ENCODE results near the gene C1orf94. TPM values are rescaled to one million over a fixed set of nuclear protein-coding genes. Genes with fewer than 3 reads are reported as not detected.

The C1orf94 gene
- polyA plus RNA-seq, 6 donors from 2014 or later = not detected

- Mint-ChIP-seq H3K4me1 (no peaks in the 10 kb centered on the region), H3K4me3 (no peak overlapping the region), H3K9me3 (peaks cover 5 to 24% (median 12%) of the 10 kb centered on the region in 7 donors), H3K27ac (peak overlapping the region in 1 of 6 donors; percentile 37), H3K27me3 (peaks cover 10 to 27% (median 12%) of the 10 kb centered on the region in 3 donors), H3K36me3 (no peaks in the 10 kb centered on the region)
- ATAC-seq (ENCODE audit: low read depth in 2 of 2) (no peak), DNase-seq (no peak)
Measured at GRCh38 chr1:34237151-34237815, 60.6 kb downstream of the C1orf94 start.

GRCh38 chr1:34245967-34246366, 69.3 kb downstream of the C1orf94 start:
- H3K9me3 Mint-ChIP-seq = peaks cover 0 to 19% (median 5%) of the 10 kb centered on the region in 7 donors
- no peak overlapping the region for H3K27ac Mint-ChIP-seq
- no peaks in the 10 kb centered on the region for H3K36me3 Mint-ChIP-seq
- no peak overlapping the region for H3K4me3 Mint-ChIP-seq
- no peak for ATAC-seq (ENCODE audit: low read depth in 2 of 2)
- H3K4me1 Mint-ChIP-seq = no peaks in the 10 kb centered on the region
- DNase-seq = no peak
- peaks cover 40 to 43% (median 43%) of the 10 kb centered on the region in 3 donors for H3K27me3 Mint-ChIP-seq

GRCh38 chr1:34250342-34250741, 73.6 kb downstream of the C1orf94 start:
- ATAC-seq (ENCODE audit: low read depth in 2 of 2) (no peak), DNase-seq (no peak)
- Mint-ChIP-seq H3K27ac (no peak overlapping the region), H3K4me1 (no peaks in the 10 kb centered on the region), H3K4me3 (no peak overlapping the region), H3K27me3 (peaks cover 32 to 40% (median 36%) of the 10 kb centered on the region in 3 donors), H3K9me3 (peaks cover 0 to 6% (median 2%) of the 10 kb centered on the region in 7 donors), H3K36me3 (no peaks in the 10 kb centered on the region)

GRCh38 chr1:34262023-34262853, 85.5 kb downstream of the C1orf94 start:
- H3K9me3 Mint-ChIP-seq = peaks cover 0 to 3% (median 0%) of the 10 kb centered on the region in 7 donors
- H3K27me3 Mint-ChIP-seq = peaks cover 7 to 16% (median 10%) of the 10 kb centered on the region in 3 donors
- no peak overlapping the region for H3K4me3 Mint-ChIP-seq
- no peak for DNase-seq
- H3K4me1 Mint-ChIP-seq = no peaks in the 10 kb centered on the region
- H3K36me3 Mint-ChIP-seq = no peaks in the 10 kb centered on the region
- no peak overlapping the region for H3K27ac Mint-ChIP-seq
- ATAC-seq (ENCODE audit: low read depth in 2 of 2) = no peak

GRCh38 chr1:34262921-34263320, 86.2 kb downstream of the C1orf94 start:
- no peak overlapping the region for H3K4me3 Mint-ChIP-seq
- H3K9me3 Mint-ChIP-seq = peaks cover 0 to 5% (median 0%) of the 10 kb centered on the region in 7 donors
- H3K27me3 Mint-ChIP-seq = peaks cover 14 to 22% (median 17%) of the 10 kb centered on the region in 3 donors
- ATAC-seq (ENCODE audit: low read depth in 2 of 2) = no peak
- H3K4me1 Mint-ChIP-seq = no peaks in the 10 kb centered on the region
- no peak for DNase-seq
- no peaks in the 10 kb centered on the region for H3K36me3 Mint-ChIP-seq
- H3K27ac Mint-ChIP-seq = no peak overlapping the region

GRCh38 chr1:34263406-34263805, 86.7 kb downstream of the C1orf94 start:
- H3K27ac Mint-ChIP-seq = no peak overlapping the region
- H3K36me3 Mint-ChIP-seq = no peaks in the 10 kb centered on the region
- ATAC-seq (ENCODE audit: low read depth in 2 of 2) (no peak), DNase-seq (no peak)
- no peaks in the 10 kb centered on the region for H3K4me1 Mint-ChIP-seq
- peaks cover 0 to 7% (median 0%) of the 10 kb centered on the region in 7 donors for H3K9me3 Mint-ChIP-seq
- H3K4me3 Mint-ChIP-seq = no peak overlapping the region
- peaks cover 18 to 27% (median 22%) of the 10 kb centered on the region in 3 donors for H3K27me3 Mint-ChIP-seq

- H3K9me3 Mint-ChIP-seq = peaks cover 0 to 10% (median 0%) of the 10 kb centered on the region in 7 donors
- no peak for ATAC-seq (ENCODE audit: low read depth in 2 of 2)
- no peak overlapping the region for H3K4me3 Mint-ChIP-seq
- no peaks in the 10 kb centered on the region for H3K36me3 Mint-ChIP-seq
- no peaks in the 10 kb centered on the region for H3K4me1 Mint-ChIP-seq
- H3K27me3 Mint-ChIP-seq = peaks cover 23 to 41% (median 33%) of the 10 kb centered on the region in 3 donors
- H3K27ac Mint-ChIP-seq = no peak overlapping the region
- no peak for DNase-seq
Measured at GRCh38 chr1:34265396-34265795, 88.7 kb downstream of the C1orf94 start.

- H3K9me3 Mint-ChIP-seq = peaks cover 0 to 9% (median 2%) of the 10 kb centered on the region in 7 donors
- H3K36me3 Mint-ChIP-seq = no peaks in the 10 kb centered on the region
- no peak overlapping the region for H3K4me3 Mint-ChIP-seq
- DNase-seq (no peak), ATAC-seq (ENCODE audit: low read depth in 2 of 2) (no peak)
- no peaks in the 10 kb centered on the region for H3K4me1 Mint-ChIP-seq
- H3K27ac Mint-ChIP-seq = no peak overlapping the region
- peaks cover 17 to 38% (median 33%) of the 10 kb centered on the region in 3 donors for H3K27me3 Mint-ChIP-seq
Measured at GRCh38 chr1:34266127-34266951, 89.6 kb downstream of the C1orf94 start.

- H3K4me3 Mint-ChIP-seq = no peak overlapping the region
- DNase-seq (no peak), ATAC-seq (ENCODE audit: low read depth in 2 of 2) (no peak)
- H3K27ac Mint-ChIP-seq = no peak overlapping the region
- H3K9me3 Mint-ChIP-seq = peaks cover 0 to 6% (median 3%) of the 10 kb centered on the region in 7 donors
- no peaks in the 10 kb centered on the region for H3K4me1 Mint-ChIP-seq
- peaks cover 22 to 36% (median 33%) of the 10 kb centered on the region in 3 donors for H3K27me3 Mint-ChIP-seq
- no peaks in the 10 kb centered on the region for H3K36me3 Mint-ChIP-seq
Measured at GRCh38 chr1:34267326-34267725, 90.6 kb downstream of the C1orf94 start.

- Mint-ChIP-seq H3K9me3 (peaks cover 0 to 6% (median 3%) of the 10 kb centered on the region in 7 donors), H3K27ac (peak overlapping the region in 1 of 6 donors; percentile 88), H3K27me3 (peaks cover 22 to 38% (median 33%) of the 10 kb centered on the region in 3 donors), H3K36me3 (no peaks in the 10 kb centered on the region), H3K4me1 (no peaks in the 10 kb centered on the region), H3K4me3 (no peak overlapping the region)
- no peak for DNase-seq
- no peak for ATAC-seq (ENCODE audit: low read depth in 2 of 2)
Measured at GRCh38 chr1:34268311-34268954, 91.7 kb downstream of the C1orf94 start.
